ENCODE results near the gene DLG5.

DNA sequence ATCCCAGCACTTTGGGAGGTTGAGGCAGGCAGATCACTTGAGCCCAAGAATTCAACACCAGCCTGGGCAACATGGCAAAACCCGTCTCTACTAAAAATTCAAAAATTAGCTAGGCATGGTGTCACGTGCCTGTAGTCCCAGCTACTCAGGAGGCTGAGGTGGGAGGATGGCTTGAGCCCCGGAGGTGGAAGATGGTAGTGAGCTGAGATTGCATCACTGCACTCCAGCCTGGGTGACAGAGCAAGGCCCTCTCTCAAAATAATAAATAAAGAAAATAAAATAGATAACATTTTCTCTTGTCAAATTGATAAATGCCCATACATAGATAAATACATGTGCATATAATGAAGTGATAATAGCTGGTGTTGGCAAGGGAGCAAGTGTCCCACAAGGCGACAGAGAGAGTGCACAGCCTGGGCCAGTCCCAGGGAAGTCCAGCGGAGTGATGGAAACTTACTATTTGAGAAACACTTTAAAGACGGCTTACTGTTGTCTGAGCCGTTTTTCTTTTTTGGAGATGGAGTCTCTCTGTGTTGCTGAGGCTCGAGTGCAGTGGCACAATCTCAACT, 33.4 kb upstream of the DLG5 start:
- TF ChIP-seq, protein P1, sequence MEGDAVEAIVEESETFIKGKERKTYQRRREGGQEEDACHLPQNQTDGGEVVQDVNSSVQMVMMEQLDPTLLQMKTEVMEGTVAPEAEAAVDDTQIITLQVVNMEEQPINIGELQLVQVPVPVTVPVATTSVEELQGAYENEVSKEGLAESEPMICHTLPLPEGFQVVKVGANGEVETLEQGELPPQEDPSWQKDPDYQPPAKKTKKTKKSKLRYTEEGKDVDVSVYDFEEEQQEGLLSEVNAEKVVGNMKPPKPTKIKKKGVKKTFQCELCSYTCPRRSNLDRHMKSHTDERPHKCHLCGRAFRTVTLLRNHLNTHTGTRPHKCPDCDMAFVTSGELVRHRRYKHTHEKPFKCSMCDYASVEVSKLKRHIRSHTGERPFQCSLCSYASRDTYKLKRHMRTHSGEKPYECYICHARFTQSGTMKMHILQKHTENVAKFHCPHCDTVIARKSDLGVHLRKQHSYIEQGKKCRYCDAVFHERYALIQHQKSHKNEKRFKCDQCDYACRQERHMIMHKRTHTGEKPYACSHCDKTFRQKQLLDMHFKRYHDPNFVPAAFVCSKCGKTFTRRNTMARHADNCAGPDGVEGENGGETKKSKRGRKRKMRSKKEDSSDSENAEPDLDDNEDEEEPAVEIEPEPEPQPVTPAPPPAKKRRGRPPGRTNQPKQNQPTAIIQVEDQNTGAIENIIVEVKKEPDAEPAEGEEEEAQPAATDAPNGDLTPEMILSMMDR (IDR thresholded peaks at IDR 0.05) = no peak
- TF ChIP-seq POLR2A (IDR thresholded peaks at IDR 0.05) = no peak

All from Peyer's patch (tissue), 4 donors.